GM12878 (cell line): ENCODE measurements around the gene CD300A. TPM values are rescaled to one million over a fixed set of nuclear protein-coding genes. Genes with fewer than 3 reads are reported as not detected.

ENCODE experiments used
- ATAC-seq: fragments of 200-7000 bp; cut with Tn5 transposase; 3 replicates; pipeline ENCODE4 v1.9.1; 2020; ENCODE audit warnings: mild to moderate bottlenecking, moderate library complexity
- BruUV-seq: library from RNA; stranded (reverse); fragments of 400-500 nt; replicated peaks from 2 replicates; lab custom pipeline; 2021; lab: Mats Ljungman, UMichigan
- CTCF ChIA-PET: fragments of 300-600 bp; sonication (Branson Sonifier 250); formaldehyde crosslinking; extraction: SDS; loops from one replicate; lab custom pipeline; 2021; ENCODE audit warnings: inconsistent platforms; lab: Yijun Ruan, JAX
- POLR2A ChIA-PET: fragments of 350-600 bp; formaldehyde crosslinking; extraction: SDS; loops from one replicate; lab custom pipeline; 2021; ENCODE audit warnings: inconsistent platforms; lab: Charles Lee
- RAD21 ChIA-PET: fragments of 300-600 bp; sonication (Branson Sonifier 250); formaldehyde crosslinking; loops from one replicate; lab custom pipeline; 2023; ENCODE audit warnings: antibody characterized with exemption; ENCODE audit not compliant: unreplicated experiment; lab: Charles Lee
- SMC1A ChIA-PET: fragments of 300-600 bp; sonication (Branson Sonifier 250); formaldehyde crosslinking; loops from one replicate; lab custom pipeline; 2023; ENCODE audit not compliant: unreplicated experiment, uncharacterized antibody; lab: Charles Lee
- DNase-seq: peaks from one replicate; pipeline ENCODE4 v3.0.0-alpha.2; 2011; ENCODE audit warnings: low read depth, low spot score
- FAIRE-seq: peaks from 3 replicates; lab custom pipeline; 2011; peaks lifted over from hg19 to GRCh38; lab: Jason Lieb, UNC
- H2AFZ ChIP-seq: 2 replicates; pipeline ENCODE4 v1.6.0; 2011; ENCODE audit warnings: low read depth, low read length, control low read depth; ENCODE audit not compliant: control insufficient read depth
- H3K27ac ChIP-seq: 2 replicates; pipeline ENCODE4 v1.5.1; 2011; ENCODE audit warnings: control low read depth; ENCODE audit not compliant: control insufficient read depth, insufficient read depth
- H3K27me3 ChIP-seq, 2 experiments: replicated peaks in 1 of 2; 2 replicates each; pipeline versions ENCODE4 v1.6.0 to v1.6.1; 2011; ENCODE audit warnings: low read length in 1 of 2; ENCODE audit not compliant: control insufficient read depth in 2 of 2, insufficient read depth in 2 of 2
- H3K36me3 ChIP-seq, 2 experiments: 2 replicates each; pipeline ENCODE4 v1.5.1; 2011; ENCODE audit warnings: low read length in 1 of 2; ENCODE audit not compliant: control insufficient read depth in 2 of 2, insufficient read depth in 2 of 2
- H3K4me1 ChIP-seq: 2 replicates; pipeline ENCODE4 v1.6.1; 2011; ENCODE audit warnings: mild to moderate bottlenecking, low read length, moderate library complexity, mixed read lengths; ENCODE audit not compliant: control insufficient read depth, insufficient read depth
- H3K4me2 ChIP-seq: 2 replicates; pipeline ENCODE4 v1.6.0; 2011; ENCODE audit warnings: control low read depth; ENCODE audit not compliant: control insufficient read depth, insufficient read depth
- H3K4me3 ChIP-seq: fragments of 200-600 bp; sonication (generic); 2 replicates; pipeline ENCODE4 v1.5.1; 2016
- H3K79me2 ChIP-seq: 2 replicates; pipeline ENCODE4 v1.6.0; 2011; ENCODE audit warnings: low read length; ENCODE audit not compliant: control insufficient read depth, insufficient read depth
- H3K9ac ChIP-seq: 2 replicates; pipeline ENCODE4 v1.8.0; 2011; ENCODE audit warnings: low read length, control low read depth, mixed read lengths; ENCODE audit not compliant: control insufficient read depth, insufficient read depth
- H3K9me3 ChIP-seq: replicated peaks from 3 replicates; pipeline ENCODE4 v1.5.1; 2011; ENCODE audit warnings: mild to moderate bottlenecking, low read length; ENCODE audit not compliant: control insufficient read depth, insufficient read depth
- H4K20me1 ChIP-seq: 2 replicates; pipeline ENCODE4 v1.6.0; 2011; ENCODE audit not compliant: control insufficient read depth, insufficient read depth
- BACH1 ChIP-seq: fragments of 450-650 bp; IDR thresholded peaks from 2 replicates; pipeline ENCODE4 v1.6.1; 2017; ENCODE audit warnings: mild to moderate bottlenecking, borderline replicate concordance
- CEBPZ ChIP-seq: fragments of 150-350 bp; IDR thresholded peaks from 2 replicates; pipeline ENCODE4 v1.6.1; 2016; ENCODE audit warnings: low read depth, low read length
- E2F8 ChIP-seq: fragments of 450-650 bp; IDR thresholded peaks from 2 replicates; pipeline ENCODE4 v1.6.1; 2018; ENCODE audit warnings: mild to moderate bottlenecking, low read depth, moderate library complexity; ENCODE audit not compliant: partially characterized antibody
- EP300 ChIP-seq, 2 experiments: fragments of 150-350 bp in 1 of 2; IDR thresholded peaks; 2 replicates each; pipeline ENCODE4 v1.6.1; 2011 to 2012; ENCODE audit warnings: low read depth in 2 of 2, low read length in 2 of 2, borderline replicate concordance in 1 of 2, improper control_type of control experiment in 1 of 2, inconsistent platforms in 1 of 2; ENCODE audit not compliant: control insufficient read depth in 1 of 2
- IKZF1 ChIP-seq: fragments of 450-650 bp; conservative IDR thresholded peaks from 2 replicates; pipeline ENCODE4 v1.6.1; 2017; ENCODE audit warnings: antibody characterized with exemption, mild to moderate bottlenecking
- NBN ChIP-seq: fragments of 450-650 bp; IDR thresholded peaks from 2 replicates; pipeline ENCODE4 v1.6.1; 2016
- SMAD1 ChIP-seq: fragments of 450-650 bp; IDR thresholded peaks from 2 replicates; pipeline ENCODE4 v1.6.1; 2018; ENCODE audit warnings: mild to moderate bottlenecking, low read depth; ENCODE audit not compliant: partially characterized antibody
- ZBTB11 ChIP-seq: fragments of 450-650 bp; formaldehyde crosslinking; IDR thresholded peaks from 2 replicates; pipeline ENCODE4 v1.5.0; 2022; ENCODE audit warnings: mild to moderate bottlenecking, missing genetic modification characterization
- WGBS: methylation state at CpG from one replicate; pipeline ENCODE4 v1.1.6; 2016; ENCODE audit warnings: low lambda C conversion rate; ENCODE audit not compliant: insufficient replicate concordance, insufficient coverage; ENCODE audit errors: missing lambda C conversion rate; 5-methylcytosine and 5-hydroxymethylcytosine counted together
- in situ Hi-C: fragments of 300-500 bp; cut with MboI; formaldehyde crosslinking; loops from 9 replicates; pipeline ENCODE4 v1.14.3; 2018; ENCODE audit warnings: mixed read lengths
- intact Hi-C: fragments of 100-400 bp; cut with micrococcal nuclease; formaldehyde crosslinking; loops from one replicate; pipeline ENCODE4 v1.14.2; 2022; ENCODE audit not compliant: unreplicated experiment
- polyA plus RNA-seq, 11 experiments: library from polyadenylated mRNA; depleted of rRNA in 4 of 11; unstranded in 6 of 11; stranded (reverse) in 5 of 11; fragments of >200 nt; fragmentation: Nextera tagmentation in 4 of 11; fragmentation: Illumina TruSeq in 1 of 11; extraction: Ambion mirVana in 4 of 11; extraction: Trizol in 1 of 11; gene quantifications; 1 replicate in 1 of 11; 2 replicates in 10 of 11; pipeline versions ENCODE4 v1.2.1 to v1.2.3, GENCODE V29; 2011 to 2016; ENCODE audit warnings: inconsistent platforms in 2 of 11, missing spikeins in 2 of 11, low read depth in 1 of 11
- total RNA-seq, 4 experiments: library from RNA; depleted of rRNA in 3 of 4; stranded (reverse); fragments of >200 nt in 3 of 4; fragmentation: Illumina TruSeq in 1 of 4; extraction: Trizol in 1 of 4; gene quantifications; 2 replicates each; pipeline versions ENCODE4 v1.2.1 to v1.2.3, GENCODE V29; 2013 to 2021

Gene CD300A
- total and polyA plus RNA-seq, 10 of the 15 experiments (the other 5 are each of a cell fraction or from before 2014, with no cell fraction given), result 10.6 to 128 (median 36.1) TPM

GRCh38 chr17:74431568-74432423 lies 34.6 kb upstream of the CD300A start, which contains the start of gene GPRC5C (continued):
- no peak for TF ChIP-seq EP300 (IDR thresholded peaks at IDR 0.05; ENCODE audit: borderline replicate concordance in 1 of 2, control insufficient read depth in 1 of 2, low read depth in 2 of 2, low read length in 2 of 2)
- TF ChIP-seq IKZF1, result 0 out of 2 replicates have a peak, but pooled peaks have one; percentile 18
- no peak for TF ChIP-seq E2F8

- Histone ChIP-seq H3K9me3 (peaks cover under 1% of the 10 kb centered on the region; the same call in 1 of the 3 replicates), H3K36me3 (no peaks in the 10 kb centered on the region), H3K79me2 (no peaks in the 10 kb centered on the region), H4K20me1 (no peaks in the 10 kb centered on the region), H3K4me3 (no peak overlapping the region), H3K4me1 (peaks cover 17% of the 10 kb centered on the region), H3K4me2 (no peak overlapping the region; the same call in 1 of the 2 replicates), H2AFZ (no peak overlapping the region), H3K27me3 (peaks cover 3 to 11% of the 10 kb centered on the region in 2 experiments; a peak in 3 of 4 replicates), H3K27ac (no peak overlapping the region), H3K9ac (no peak overlapping the region)
- CTCF ChIA-PET, result no interaction called here
- BruUV-seq, result no TSS peak
- DNase-seq (no peak), ATAC-seq (no peak), FAIRE-seq (no peak)
- in situ Hi-C loops (no loop called here), intact Hi-C loops (no loop called here)
- POLR2A ChIA-PET, result no interaction called here
- SMC1A ChIA-PET, result no interaction called here
- WGBS, result no CpG with 5 or more reads among the region's 33 CpGs
- RAD21 ChIA-PET, result no interaction called here
- no peak for TF ChIP-seq BACH1
- no peak for TF ChIP-seq NBN
- TF ChIP-seq CEBPZ, result no peak
- TF ChIP-seq SMAD1, result no peak
- TF ChIP-seq ZBTB11 (CRISPR knock-in tag), result no peak
Measured at GRCh38 chr17:74432424-74432690, 34.1 kb upstream of the CD300A start.
